Measurements from ENCODE around the gene ICAM3.
"Not testable (repeated sequence)": the region's sequence is repeated elsewhere in the genome, so short reads cannot be mapped to it uniquely, and the experiment has no call there.

Gene ICAM3

DNA sequence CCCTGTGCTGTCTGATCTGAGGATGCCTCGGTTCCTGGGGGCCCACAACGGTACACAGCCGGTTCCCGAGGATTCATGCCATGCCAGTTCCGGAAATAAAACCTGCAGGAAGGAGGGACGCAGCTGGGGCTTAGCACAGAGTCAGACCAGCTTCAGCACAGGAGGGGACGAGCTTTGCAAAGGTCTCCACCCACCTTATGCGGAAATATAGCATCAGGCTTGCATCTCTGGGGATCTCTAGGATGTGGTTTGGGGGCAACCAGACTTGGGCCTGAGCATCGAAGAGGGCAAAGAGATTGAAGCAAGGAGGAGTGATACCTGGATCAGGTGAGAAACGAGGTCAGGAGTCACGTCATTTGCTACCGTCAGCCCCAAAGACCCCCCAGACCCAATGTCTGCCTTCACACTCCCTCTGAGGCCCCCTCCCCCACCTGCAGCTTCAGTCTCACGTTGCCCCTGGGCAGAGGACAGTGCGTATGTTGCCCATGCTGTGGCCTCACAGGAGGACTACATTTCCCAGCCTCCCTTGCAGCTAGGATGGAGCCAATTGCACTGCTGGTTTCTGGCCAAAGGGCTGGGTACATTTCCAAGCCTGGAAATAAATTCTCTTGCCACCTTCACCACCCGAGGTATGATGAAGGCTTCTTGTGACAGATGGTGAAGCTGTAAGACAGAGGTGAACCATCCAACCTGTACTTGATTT is 28.8 kb upstream of the ICAM3 start:
- Histone ChIP-seq H3K27ac (ENCODE audit: poor library complexity, severe bottlenecking) (no peak overlapping the region), H3K4me1 (ENCODE audit: insufficient read depth, poor library complexity, severe bottlenecking) (no peaks in the 10 kb centered on the region), H3K4me3 (ENCODE audit: severe bottlenecking) (no peak overlapping the region), H3K36me3 (ENCODE audit: low read depth) (peaks cover 50% of the 10 kb centered on the region), H3K27me3 (ENCODE audit: insufficient read depth, poor library complexity, severe bottlenecking) (no peaks in the 10 kb centered on the region), H3K9me3 (ENCODE audit: severe bottlenecking) (no peaks in the 10 kb centered on the region)
- ATAC-seq (ENCODE audit: low read depth): no peak; the same call in 2 of the 3 replicates
- DNase-seq (ENCODE audit: low spot score): no peak
- TF ChIP-seq, protein P1, sequence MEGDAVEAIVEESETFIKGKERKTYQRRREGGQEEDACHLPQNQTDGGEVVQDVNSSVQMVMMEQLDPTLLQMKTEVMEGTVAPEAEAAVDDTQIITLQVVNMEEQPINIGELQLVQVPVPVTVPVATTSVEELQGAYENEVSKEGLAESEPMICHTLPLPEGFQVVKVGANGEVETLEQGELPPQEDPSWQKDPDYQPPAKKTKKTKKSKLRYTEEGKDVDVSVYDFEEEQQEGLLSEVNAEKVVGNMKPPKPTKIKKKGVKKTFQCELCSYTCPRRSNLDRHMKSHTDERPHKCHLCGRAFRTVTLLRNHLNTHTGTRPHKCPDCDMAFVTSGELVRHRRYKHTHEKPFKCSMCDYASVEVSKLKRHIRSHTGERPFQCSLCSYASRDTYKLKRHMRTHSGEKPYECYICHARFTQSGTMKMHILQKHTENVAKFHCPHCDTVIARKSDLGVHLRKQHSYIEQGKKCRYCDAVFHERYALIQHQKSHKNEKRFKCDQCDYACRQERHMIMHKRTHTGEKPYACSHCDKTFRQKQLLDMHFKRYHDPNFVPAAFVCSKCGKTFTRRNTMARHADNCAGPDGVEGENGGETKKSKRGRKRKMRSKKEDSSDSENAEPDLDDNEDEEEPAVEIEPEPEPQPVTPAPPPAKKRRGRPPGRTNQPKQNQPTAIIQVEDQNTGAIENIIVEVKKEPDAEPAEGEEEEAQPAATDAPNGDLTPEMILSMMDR (IDR thresholded peaks at IDR 0.05; ENCODE audit: poor library complexity, severe bottlenecking): no peak

GRCh38 chr19:10366950-10367512 is 27.6 kb upstream of the ICAM3 start:
- H3K9me3 ChIP-seq (ENCODE audit: severe bottlenecking); ATAC-seq (ENCODE audit: low read depth); H3K27ac ChIP-seq (ENCODE audit: poor library complexity, severe bottlenecking); H3K4me3 ChIP-seq (ENCODE audit: severe bottlenecking); H3K4me1 ChIP-seq (ENCODE audit: insufficient read depth, poor library complexity, severe bottlenecking); H3K27me3 ChIP-seq (ENCODE audit: insufficient read depth, poor library complexity, severe bottlenecking); DNase-seq (ENCODE audit: low spot score): not testable (repeated sequence)
- peaks cover 46% of the 10 kb centered on the region for H3K36me3 ChIP-seq (ENCODE audit: low read depth)

DNA sequence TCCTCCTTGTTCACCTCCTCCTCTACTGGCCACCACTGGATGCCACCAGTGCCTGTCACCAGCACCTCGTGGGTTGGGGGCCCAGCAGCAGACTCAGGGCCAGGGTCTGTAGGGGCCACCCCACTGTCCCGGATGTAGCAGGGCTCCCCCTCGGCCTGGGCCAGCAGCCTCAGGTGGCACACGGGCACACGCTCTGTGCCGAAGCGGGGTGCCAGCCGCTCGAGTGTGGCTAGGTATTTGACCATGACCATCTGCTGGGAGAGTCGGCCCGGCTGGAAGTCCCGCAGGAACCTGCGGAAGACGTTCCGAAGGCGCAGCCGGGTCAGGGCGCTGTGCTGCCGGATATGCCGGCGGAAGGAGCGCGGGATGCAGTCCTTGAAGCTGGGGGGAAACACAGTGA is 26.1 kb upstream of the ICAM3 start:
- TF ChIP-seq, protein P1 (IDR thresholded peaks at IDR 0.05; ENCODE audit: poor library complexity, severe bottlenecking): no peak
- Histone ChIP-seq H3K36me3 (ENCODE audit: low read depth) (peaks cover 35% of the 10 kb centered on the region), H3K4me1 (ENCODE audit: insufficient read depth, poor library complexity, severe bottlenecking) (no peaks in the 10 kb centered on the region), H3K27me3 (ENCODE audit: insufficient read depth, poor library complexity, severe bottlenecking) (no peaks in the 10 kb centered on the region), H3K9me3 (ENCODE audit: severe bottlenecking) (no peaks in the 10 kb centered on the region), H3K4me3 (ENCODE audit: severe bottlenecking) (no peak overlapping the region), H3K27ac (ENCODE audit: poor library complexity, severe bottlenecking) (no peak overlapping the region)
- ATAC-seq (ENCODE audit: low read depth) (no peak), DNase-seq (ENCODE audit: low spot score) (no peak)

GRCh38 chr19:10364644-10365043 is 25.2 kb upstream of the ICAM3 start:
- H3K4me1 ChIP-seq (ENCODE audit: insufficient read depth, poor library complexity, severe bottlenecking): no peaks in the 10 kb centered on the region
- H3K27ac ChIP-seq (ENCODE audit: poor library complexity, severe bottlenecking): no peak overlapping the region
- TF ChIP-seq, protein P1 (IDR thresholded peaks at IDR 0.05; ENCODE audit: poor library complexity, severe bottlenecking): no peak
- DNase-seq (ENCODE audit: low spot score): no peak
- peaks cover 31% of the 10 kb centered on the region for H3K36me3 ChIP-seq (ENCODE audit: low read depth)
- no peaks in the 10 kb centered on the region for H3K27me3 ChIP-seq (ENCODE audit: insufficient read depth, poor library complexity, severe bottlenecking)
- H3K4me3 ChIP-seq (ENCODE audit: severe bottlenecking): no peak overlapping the region
- ATAC-seq (ENCODE audit: low read depth): no peak
- H3K9me3 ChIP-seq (ENCODE audit: severe bottlenecking): no peaks in the 10 kb centered on the region

- DNase-seq (ENCODE audit: low spot score): no peak
- Histone ChIP-seq H3K27me3 (ENCODE audit: insufficient read depth, poor library complexity, severe bottlenecking) (no peaks in the 10 kb centered on the region), H3K9me3 (ENCODE audit: severe bottlenecking) (no peaks in the 10 kb centered on the region), H3K36me3 (ENCODE audit: low read depth) (peaks cover 33% of the 10 kb centered on the region), H3K4me1 (ENCODE audit: insufficient read depth, poor library complexity, severe bottlenecking) (no peaks in the 10 kb centered on the region), H3K4me3 (ENCODE audit: severe bottlenecking) (no peak overlapping the region), H3K27ac (ENCODE audit: poor library complexity, severe bottlenecking) (no peak overlapping the region)
- ATAC-seq (ENCODE audit: low read depth): no peak
- TF ChIP-seq, protein P1 (IDR thresholded peaks at IDR 0.05; ENCODE audit: poor library complexity, severe bottlenecking): no peak
Observed at GRCh38 chr19:10363789-10364281, 24.4 kb upstream of the ICAM3 start.

Data from RWPE2 (cell line).